Measurements from ENCODE around the gene TSPAN17.

DNA sequence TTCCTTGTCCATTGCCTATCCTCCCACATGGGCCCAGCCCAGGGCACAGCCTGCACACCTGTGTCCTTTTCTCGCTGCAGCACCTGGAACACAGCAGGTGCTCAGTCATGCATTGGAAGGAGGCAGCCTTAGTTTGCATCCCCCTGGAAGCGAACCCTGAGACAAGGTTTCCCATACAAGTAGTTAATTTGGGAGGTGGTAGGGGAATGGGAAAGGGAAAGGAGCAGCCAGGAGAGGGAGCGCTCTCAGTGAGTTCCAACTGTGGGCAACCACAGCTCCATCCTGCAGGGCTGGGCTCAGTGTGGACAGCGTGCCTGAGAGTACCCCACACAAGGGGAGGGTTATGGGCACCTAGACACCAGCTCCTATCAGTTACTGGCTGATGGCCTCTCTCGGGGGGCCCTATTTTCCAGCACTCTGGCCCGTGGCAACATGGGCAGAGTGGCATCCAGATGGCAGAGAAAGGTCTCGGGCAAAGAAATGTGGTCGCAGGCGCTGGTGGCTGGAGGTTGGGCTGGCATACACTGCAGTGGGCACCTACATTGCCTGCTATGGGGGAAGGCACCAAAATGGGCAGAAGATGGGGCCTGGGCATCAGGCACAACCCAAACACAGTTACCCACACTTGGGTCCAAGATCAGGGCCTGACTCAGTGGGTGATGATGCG is 50.1 kb downstream of the TSPAN17 start:
- TF ChIP-seq EZH2 (IDR thresholded peaks at IDR 0.05): no peak
- TF ChIP-seq, protein P1, sequence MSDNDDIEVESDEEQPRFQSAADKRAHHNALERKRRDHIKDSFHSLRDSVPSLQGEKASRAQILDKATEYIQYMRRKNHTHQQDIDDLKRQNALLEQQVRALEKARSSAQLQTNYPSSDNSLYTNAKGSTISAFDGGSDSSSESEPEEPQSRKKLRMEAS (IDR thresholded peaks at IDR 0.05): no peak
- TF ChIP-seq RAD21 (IDR thresholded peaks at IDR 0.05; ENCODE audit: low read depth): no peak
- TF ChIP-seq, protein P2, sequence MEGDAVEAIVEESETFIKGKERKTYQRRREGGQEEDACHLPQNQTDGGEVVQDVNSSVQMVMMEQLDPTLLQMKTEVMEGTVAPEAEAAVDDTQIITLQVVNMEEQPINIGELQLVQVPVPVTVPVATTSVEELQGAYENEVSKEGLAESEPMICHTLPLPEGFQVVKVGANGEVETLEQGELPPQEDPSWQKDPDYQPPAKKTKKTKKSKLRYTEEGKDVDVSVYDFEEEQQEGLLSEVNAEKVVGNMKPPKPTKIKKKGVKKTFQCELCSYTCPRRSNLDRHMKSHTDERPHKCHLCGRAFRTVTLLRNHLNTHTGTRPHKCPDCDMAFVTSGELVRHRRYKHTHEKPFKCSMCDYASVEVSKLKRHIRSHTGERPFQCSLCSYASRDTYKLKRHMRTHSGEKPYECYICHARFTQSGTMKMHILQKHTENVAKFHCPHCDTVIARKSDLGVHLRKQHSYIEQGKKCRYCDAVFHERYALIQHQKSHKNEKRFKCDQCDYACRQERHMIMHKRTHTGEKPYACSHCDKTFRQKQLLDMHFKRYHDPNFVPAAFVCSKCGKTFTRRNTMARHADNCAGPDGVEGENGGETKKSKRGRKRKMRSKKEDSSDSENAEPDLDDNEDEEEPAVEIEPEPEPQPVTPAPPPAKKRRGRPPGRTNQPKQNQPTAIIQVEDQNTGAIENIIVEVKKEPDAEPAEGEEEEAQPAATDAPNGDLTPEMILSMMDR (IDR thresholded peaks at IDR 0.05 in 2 of 3, conservative IDR thresholded peaks at IDR 0.05 in 1 of 3; ENCODE audit: borderline replicate concordance in 1 of 3, insufficient read depth in 1 of 3, low read depth in 2 of 3, low read length in 2 of 3): 0 out of 6 replicates have a peak, but pooled peaks of 1 of the 3 experiments have one; percentile 5
- no peak for TF ChIP-seq POLR2AphosphoS5 (IDR thresholded peaks at IDR 0.05; ENCODE audit: low read depth, low read length)
- TF ChIP-seq CBX3 (IDR thresholded peaks at IDR 0.05; ENCODE audit: low read depth): no peak
- no peak for TF ChIP-seq SRF (IDR thresholded peaks at IDR 0.05; ENCODE audit: low read depth)
- no peak for TF ChIP-seq SIN3A (IDR thresholded peaks at IDR 0.05; ENCODE audit: low read depth)

Data from HCT116 (cell line).